Heart left ventricle (tissue), 16 donors: ENCODE results near the gene RUFY1. TPM values are rescaled to one million over a fixed set of nuclear protein-coding genes. Genes with fewer than 3 reads are reported as not detected.
"Not testable (repeated sequence)": the region's sequence is repeated elsewhere in the genome, so short reads cannot be mapped to it uniquely, and the experiment has no call there.

Experiments used
- ATAC-seq, 4 donors: fragments of 200-7000 bp; cut with Tn5 transposase; one replicate each; pipeline ENCODE4 v1.9.1; 2020 to 2022; ENCODE audit warnings: moderate library complexity in 4 of 4, mild to moderate bottlenecking in 3 of 4, moderate number of reproducible peaks in 1 of 4
- DNase-seq, 5 donors: peaks; one replicate each; pipeline ENCODE4 v3.0.0-alpha.2; 2020
- H3K27ac ChIP-seq, 12 donors: fragments of 200-600 bp; sonication (generic) in 4 of 12; one replicate each; pipeline versions ENCODE4 v1.5.0 to v1.8.0; 2016 to 2022; ENCODE audit warnings: mild to moderate bottlenecking in 2 of 12
- H3K27me3 ChIP-seq, 9 donors: fragments of 200-600 bp; sonication (generic) in 2 of 9; one replicate each; pipeline versions ENCODE4 v1.5.1 to v1.8.0; 2016 to 2022; ENCODE audit warnings: mild to moderate bottlenecking in 3 of 9
- H3K36me3 ChIP-seq, 9 donors: fragments of 200-600 bp; sonication (generic) in 2 of 9; one replicate each; pipeline versions ENCODE4 v1.5.0 to v1.8.0; 2018 to 2022; ENCODE audit warnings: mild to moderate bottlenecking in 2 of 9
- H3K4me1 ChIP-seq, 12 donors: fragments of 200-600 bp; sonication (generic) in 4 of 12; one replicate each; pipeline versions ENCODE4 v1.5.0 to v1.8.0; 2016 to 2022; ENCODE audit warnings: mild to moderate bottlenecking in 3 of 12
- H3K4me3 ChIP-seq, 12 donors: fragments of 200-600 bp; sonication (generic) in 4 of 12; one replicate each; pipeline versions ENCODE4 v1.5.0 to v1.8.0; 2017 to 2022; ENCODE audit warnings: mild to moderate bottlenecking in 9 of 12, moderate library complexity in 4 of 12
- H3K9me3 ChIP-seq, 12 donors: fragments of 200-600 bp; sonication (generic) in 4 of 12; one replicate each; pipeline versions ENCODE4 v1.5.0 to v1.8.0; 2016 to 2022; ENCODE audit warnings: mild to moderate bottlenecking in 1 of 12
- POLR2A ChIP-seq, 2 donors: fragments of 450-650 bp; IDR thresholded peaks; one replicate each; pipeline ENCODE4 v1.6.1; 2017; ENCODE audit warnings: antibody characterized with exemption in 2 of 2, mild to moderate bottlenecking in 2 of 2, moderate library complexity in 2 of 2
- WGBS, 4 donors: extraction: QIAGEN DNeasy Blood & Tissue Kit in 2 of 4; methylation state at CpG; one replicate each; pipeline versions ENCODE4 v1.1.5 to v1.1.7; 2013 to 2018; 5-methylcytosine and 5-hydroxymethylcytosine counted together
- intact Hi-C, 10 donors: fragments of 100-400 bp; cut with DNase I; formaldehyde crosslinking; loops; one replicate each; pipeline versions ENCODE4 v1.11.1 to v1.14.2; 2022
- polyA plus RNA-seq, 2 donors: library from polyadenylated mRNA; stranded (reverse); fragments of 200-250 nt; gene quantifications; one replicate each; pipeline ENCODE4 v1.2.3, GENCODE V29; 2013
- total RNA-seq, 9 donors: library from RNA; depleted of rRNA in 2 of 9; stranded (reverse); fragments of >200 nt in 2 of 9; fragmentation: NEBNext Ultra II Directional in 3 of 9; extraction: Animal tissue kit (Norgen Biotek cat#: 25700) in 3 of 9; gene quantifications; one replicate each; pipeline versions ENCODE4 v1.1.0 to v1.2.4, GENCODE V29; 2016 to 2023
- TF ChIP-seq, protein P1 (sequence below), 12 donors: fragments of 200-600 bp; sonication (generic) in 4 of 12; IDR thresholded peaks; one replicate each; pipeline versions ENCODE4 v1.5.0 to v1.8.0; 2018 to 2022; ENCODE audit warnings: antibody characterized with exemption in 12 of 12, mild to moderate bottlenecking in 5 of 12
- donor health status: ischemic (EF 13 %, LVEDD 7.1; RV severe dilation, severe dysfunction).
- donor health status: healthy with polysubstance abuse.
- donor health status: DM: no; HTN: yes; CAD: no.
- donor health status: DM: no; HTN: no; CAD: no.
- donor health status: ischemic (EF 25% LVEDD 6.9; RV normal size, moderate dysfunction).
- donor health status: ischemic (EF 25% LVEDD 5.7; RV mildly dilated, moderate dysfunction).
- donor health status: healthy.
- donor health status: DM: yes; HTN: yes; CAD: no.
- donor health status: ischemic (EF 35%, LVEDD 5.7; RV mildly dilated, moderate dysfunction).
- donor health status: nonischemic (EF 11% LVEDD 7.7; RV severe dilation, severe dysfunction).
- donor health status: DM: yes; HTN: yes; CAD: no.
- donor health status: PGD.
- donor health status: ischemic (EF 29% LVEDD 5.4; RV normal size, mild dysfunction).
- donor health status: nonischemic (EF 23%, LVEDD 6.1; RV moderate dilation, normal function).

RUFY1 gene
- total and polyA plus RNA-seq, 11 donors: 14.3 to 30.9 (median 24.2) TPM

- intact Hi-C loops: no loop called here
- H3K27ac ChIP-seq: no peak overlapping the region
- ATAC-seq (no peak), DNase-seq (no peak)
- no peaks in the 10 kb centered on the region for H3K36me3 ChIP-seq
- no peak for TF ChIP-seq POLR2A (IDR thresholded peaks at IDR 0.05)
- TF ChIP-seq, protein P1, sequence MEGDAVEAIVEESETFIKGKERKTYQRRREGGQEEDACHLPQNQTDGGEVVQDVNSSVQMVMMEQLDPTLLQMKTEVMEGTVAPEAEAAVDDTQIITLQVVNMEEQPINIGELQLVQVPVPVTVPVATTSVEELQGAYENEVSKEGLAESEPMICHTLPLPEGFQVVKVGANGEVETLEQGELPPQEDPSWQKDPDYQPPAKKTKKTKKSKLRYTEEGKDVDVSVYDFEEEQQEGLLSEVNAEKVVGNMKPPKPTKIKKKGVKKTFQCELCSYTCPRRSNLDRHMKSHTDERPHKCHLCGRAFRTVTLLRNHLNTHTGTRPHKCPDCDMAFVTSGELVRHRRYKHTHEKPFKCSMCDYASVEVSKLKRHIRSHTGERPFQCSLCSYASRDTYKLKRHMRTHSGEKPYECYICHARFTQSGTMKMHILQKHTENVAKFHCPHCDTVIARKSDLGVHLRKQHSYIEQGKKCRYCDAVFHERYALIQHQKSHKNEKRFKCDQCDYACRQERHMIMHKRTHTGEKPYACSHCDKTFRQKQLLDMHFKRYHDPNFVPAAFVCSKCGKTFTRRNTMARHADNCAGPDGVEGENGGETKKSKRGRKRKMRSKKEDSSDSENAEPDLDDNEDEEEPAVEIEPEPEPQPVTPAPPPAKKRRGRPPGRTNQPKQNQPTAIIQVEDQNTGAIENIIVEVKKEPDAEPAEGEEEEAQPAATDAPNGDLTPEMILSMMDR (IDR thresholded peaks at IDR 0.05): no peak
- no peaks in the 10 kb centered on the region for H3K27me3 ChIP-seq
- no peaks in the 10 kb centered on the region for H3K9me3 ChIP-seq
- H3K4me1 ChIP-seq: no peaks in the 10 kb centered on the region
- WGBS, 4 donors: 87 to 90% (median 88%) methylated on average over 7 of the region's 7 CpGs
- H3K4me3 ChIP-seq: no peak overlapping the region
Measured at GRCh38 chr5:179542170-179542569, 8.2 kb upstream of the RUFY1 start.

DNA sequence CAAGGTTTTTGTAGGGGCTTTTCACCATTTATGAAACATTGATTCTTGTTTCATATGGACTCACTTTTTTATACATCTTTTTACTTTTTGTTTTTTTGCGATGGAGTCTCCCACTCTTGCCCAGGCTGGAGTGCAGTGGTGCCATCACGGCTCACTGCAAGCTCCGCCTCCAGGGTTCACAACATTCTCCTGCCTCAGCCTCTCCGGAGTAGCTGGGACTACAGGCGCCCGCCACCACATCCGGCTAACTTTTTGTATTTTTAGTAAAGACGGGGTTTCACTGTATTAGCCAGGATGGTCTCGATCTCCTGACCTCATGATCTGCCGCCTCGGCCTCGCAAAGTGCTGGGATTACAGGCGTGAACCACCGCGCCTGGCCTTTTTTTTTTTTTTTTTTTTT lies 7.1 kb upstream of the RUFY1 start:
- DNase-seq, H3K27me3 ChIP-seq, H3K4me3 ChIP-seq, H3K4me1 ChIP-seq, H3K36me3 ChIP-seq, H3K27ac ChIP-seq, intact Hi-C loops, H3K9me3 ChIP-seq, ATAC-seq: not testable (repeated sequence)
- 93 to 95% (median 94%) methylated on average over 15 of the region's 15 CpGs for WGBS, 4 donors

GRCh38 chr5:179553006-179553405 lies 2.7 kb downstream of the RUFY1 start:
- Histone ChIP-seq H3K27ac (no peak overlapping the region), H3K36me3 (peaks cover 0 to 6% (median 0%) of the 10 kb centered on the region in 9 donors), H3K27me3 (no peaks in the 10 kb centered on the region), H3K4me1 (peaks cover 0 to 39% (median 26%) of the 10 kb centered on the region in 12 donors), H3K9me3 (no peaks in the 10 kb centered on the region), H3K4me3 (no peak overlapping the region)
- intact Hi-C loops: no loop called here
- WGBS, 4 donors: 90 to 97% (median 93%) methylated on average over 4 of the region's 4 CpGs
- DNase-seq (no peak), ATAC-seq (no peak)
- TF ChIP-seq, protein P1 (IDR thresholded peaks at IDR 0.05): no peak
- no peak for TF ChIP-seq POLR2A (IDR thresholded peaks at IDR 0.05)

DNA sequence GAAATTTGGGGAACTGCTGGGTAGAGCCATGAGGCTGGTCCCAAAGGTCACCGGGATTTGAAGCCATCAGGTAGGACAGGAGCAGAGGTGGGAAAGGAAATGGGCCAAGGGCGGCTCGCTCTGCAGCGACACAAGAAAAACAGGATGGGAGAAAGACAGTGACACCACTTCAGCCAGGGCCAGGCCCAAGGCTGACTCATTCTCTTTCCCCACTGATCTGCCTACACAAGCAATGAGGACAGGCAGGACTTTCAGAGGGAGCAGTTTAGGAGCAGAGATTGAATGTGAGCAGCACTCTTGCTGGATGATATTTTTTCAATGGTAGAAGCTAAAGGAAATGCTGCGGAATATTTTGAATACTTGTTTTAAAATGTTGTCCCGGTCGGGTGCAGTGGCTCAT lies 3.5 kb downstream of the RUFY1 start:
- Histone ChIP-seq H3K27ac (peak overlapping the region in 3 of 12 donors; percentile 0 to 42 (median 28)), H3K36me3 (peaks cover 0 to 6% (median 0%) of the 10 kb centered on the region in 9 donors), H3K9me3 (no peaks in the 10 kb centered on the region), H3K4me1 (peaks cover 0 to 44% (median 32%) of the 10 kb centered on the region in 12 donors), H3K4me3 (no peak overlapping the region), H3K27me3 (no peaks in the 10 kb centered on the region)
- intact Hi-C loops: no loop called here
- ATAC-seq (peak in 2 of 4 donors; percentile 20 to 39), DNase-seq (peak in 1 of 5 donors; percentile 43)
- no peak for TF ChIP-seq POLR2A (IDR thresholded peaks at IDR 0.05)
- TF ChIP-seq, protein P1 (IDR thresholded peaks at IDR 0.05): no peak
- 71 to 86% (median 78%) methylated on average over 7 of the region's 7 CpGs for WGBS, 4 donors

DNA sequence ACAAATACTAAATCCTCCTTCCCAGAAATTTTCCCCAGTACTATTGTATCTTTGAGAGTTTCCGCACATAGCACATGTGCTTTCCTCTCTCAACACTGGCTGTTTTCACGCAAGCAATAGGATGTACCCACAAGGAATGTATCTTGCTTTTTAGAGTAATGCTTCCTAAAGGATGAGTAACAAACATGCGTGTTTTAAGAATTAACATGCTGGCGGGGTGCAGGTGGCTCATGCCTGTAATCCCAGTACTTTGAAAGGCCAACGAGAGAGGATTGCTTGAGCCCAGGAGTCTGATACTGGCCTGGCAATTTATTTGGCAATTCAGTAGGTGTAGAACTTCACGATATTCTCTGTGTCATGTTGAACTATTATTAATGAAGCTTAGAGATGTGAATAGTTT lies 4.6 kb downstream of the RUFY1 start:
- intact Hi-C loops: loop anchor here in 3 of 10 donors (5.0 kb wide), 1 partner anchor 67 kb away; the partner anchor contains the start of gene HNRNPH1 (in 3 of the 3)
- 95 to 97% (median 95%) methylated on average over 6 of the region's 6 CpGs for WGBS, 4 donors
- H3K4me3 ChIP-seq: no peak overlapping the region
- peaks cover 0 to 45% (median 33%) of the 10 kb centered on the region in 12 donors for H3K4me1 ChIP-seq
- H3K27ac ChIP-seq: no peak overlapping the region
- no peaks in the 10 kb centered on the region for H3K27me3 ChIP-seq
- ATAC-seq (no peak), DNase-seq (no peak)
- no peak for TF ChIP-seq POLR2A (IDR thresholded peaks at IDR 0.05)
- TF ChIP-seq, protein P1 (IDR thresholded peaks at IDR 0.05): no peak
- H3K36me3 ChIP-seq: peaks cover 0 to 6% (median 0%) of the 10 kb centered on the region in 9 donors
- no peaks in the 10 kb centered on the region for H3K9me3 ChIP-seq

DNA sequence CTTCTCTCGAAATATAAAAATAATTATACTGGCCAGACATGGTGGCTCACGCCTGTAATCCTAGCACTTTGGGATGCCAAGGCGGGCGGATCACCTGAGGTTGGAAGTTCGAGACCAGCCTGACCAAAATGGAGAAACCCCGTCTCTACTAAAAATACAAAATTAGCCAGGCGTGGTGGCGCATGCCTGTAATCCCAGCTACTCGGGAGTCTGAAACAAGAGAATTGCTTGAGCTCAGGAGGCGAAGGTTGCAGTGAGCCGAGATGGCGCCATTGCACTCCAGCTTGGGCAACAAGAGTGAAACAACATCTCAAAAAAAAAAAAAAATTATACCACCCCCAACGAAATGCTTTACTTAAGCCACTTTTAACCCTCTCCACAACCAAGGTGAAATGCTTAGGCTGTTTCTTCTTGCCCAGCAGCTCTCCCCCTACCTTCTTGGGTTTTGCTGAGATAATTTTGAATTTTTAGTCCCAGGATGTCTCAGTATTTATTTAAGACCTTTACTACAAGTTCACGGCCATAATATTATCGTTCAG lies 8.0 kb downstream of the RUFY1 start:
- Histone ChIP-seq H3K4me1 (peaks cover 0 to 30% (median 18%) of the 10 kb centered on the region in 12 donors), H3K27ac (peak overlapping the region in 8 of 12 donors; percentile 72 to 91 (median 82)), H3K36me3 (peaks cover 0 to 31% (median 23%) of the 10 kb centered on the region in 9 donors), H3K4me3 (peak overlapping the region in 9 of 12 donors; percentile 56 to 72 (median 64))
- 83 to 87% (median 84%) methylated on average over 15 of the region's 15 CpGs for WGBS, 4 donors
- not testable (repeated sequence) for H3K27me3 ChIP-seq, ATAC-seq, H3K9me3 ChIP-seq, DNase-seq
- intact Hi-C loops: loop anchor here in 3 of 10 donors (5.0 kb wide), 1 partner anchor 64 kb away; the partner anchor contains the start of gene HNRNPH1 (in 3 of the 3)
